ENCODE measurements around the gene FEM1B. TPM values are rescaled to one million over a fixed set of nuclear protein-coding genes. Genes with fewer than 3 reads are reported as not detected.

The FEM1B gene
- total RNA-seq, 1 donor from 2014 or later = 45.1 TPM

DNA sequence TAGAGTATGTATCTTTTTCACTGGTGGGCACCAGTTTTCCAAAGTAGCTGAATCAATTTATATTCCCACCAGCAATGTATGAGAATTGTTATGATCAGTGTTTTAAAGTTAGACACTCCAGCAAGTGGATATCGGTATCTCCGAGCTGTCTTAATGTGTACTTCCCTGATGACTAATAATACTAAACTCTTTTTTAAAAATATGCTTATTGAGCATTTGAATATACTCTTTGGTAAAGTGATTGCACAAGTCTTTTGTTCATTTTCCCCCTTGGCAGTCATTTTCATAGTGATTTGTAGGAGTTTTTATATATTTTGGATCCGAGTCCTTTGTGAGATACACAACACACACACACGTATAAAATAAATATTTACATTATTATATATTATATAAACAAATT, 12.5 kb upstream of the FEM1B start:
- Mint-ChIP-seq H3K9me3 (no peaks in the 10 kb centered on the region), H3K36me3 (ENCODE audit: low read depth) (no peaks in the 10 kb centered on the region), H3K4me1 (ENCODE audit: low read depth) (no peaks in the 10 kb centered on the region), H3K27me3 (ENCODE audit: low read depth) (peaks cover 48% of the 10 kb centered on the region), H3K27ac (no peak overlapping the region), H3K4me3 (ENCODE audit: low read depth) (no peak overlapping the region)
- DNase-seq (ENCODE audit: low spot score) = no peak
- intact Hi-C loops (cut with micrococcal nuclease) = no loop called here

DNA sequence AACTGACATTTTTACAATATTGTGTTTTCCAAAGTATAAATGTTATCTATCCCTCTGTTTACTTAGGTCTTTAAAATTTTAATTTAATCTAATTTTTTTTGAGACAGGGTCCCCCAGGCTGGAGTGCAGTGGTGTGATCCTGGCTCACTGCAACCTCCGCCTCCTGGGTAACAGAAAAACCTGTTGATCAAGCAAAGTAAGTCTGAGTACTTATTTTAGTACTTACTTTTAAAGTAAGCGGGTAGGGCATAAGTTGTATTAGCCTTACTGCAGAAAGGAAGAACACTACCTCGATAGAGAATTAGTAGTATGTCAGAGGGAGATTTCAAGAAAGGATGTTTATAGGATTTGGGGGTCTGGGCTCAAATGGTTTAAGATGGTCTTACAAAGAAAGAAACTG, 11.9 kb upstream of the FEM1B start:
- H3K4me1 Mint-ChIP-seq (ENCODE audit: low read depth) = no peaks in the 10 kb centered on the region
- H3K27me3 Mint-ChIP-seq (ENCODE audit: low read depth) = peaks cover 48% of the 10 kb centered on the region
- no peak overlapping the region for H3K27ac Mint-ChIP-seq
- H3K4me3 Mint-ChIP-seq (ENCODE audit: low read depth) = no peak overlapping the region
- intact Hi-C loops (cut with micrococcal nuclease) = no loop called here
- H3K36me3 Mint-ChIP-seq (ENCODE audit: low read depth) = no peaks in the 10 kb centered on the region
- H3K9me3 Mint-ChIP-seq = no peaks in the 10 kb centered on the region
- no peak for DNase-seq (ENCODE audit: low spot score)

GRCh38 chr15:68268405-68268804, 9.1 kb upstream of the FEM1B start:
- peaks cover 44% of the 10 kb centered on the region for H3K27me3 Mint-ChIP-seq (ENCODE audit: low read depth)
- intact Hi-C loops (cut with micrococcal nuclease) = no loop called here
- no peaks in the 10 kb centered on the region for H3K9me3 Mint-ChIP-seq
- DNase-seq (ENCODE audit: low spot score) = no peak
- H3K4me1 Mint-ChIP-seq (ENCODE audit: low read depth) = peaks cover 8% of the 10 kb centered on the region
- H3K27ac Mint-ChIP-seq = no peak overlapping the region
- no peaks in the 10 kb centered on the region for H3K36me3 Mint-ChIP-seq (ENCODE audit: low read depth)
- no peak overlapping the region for H3K4me3 Mint-ChIP-seq (ENCODE audit: low read depth)

GRCh38 chr15:68271854-68272471, 5.6 kb upstream of the FEM1B start:
- intact Hi-C loops (cut with micrococcal nuclease) = no loop called here

DNA sequence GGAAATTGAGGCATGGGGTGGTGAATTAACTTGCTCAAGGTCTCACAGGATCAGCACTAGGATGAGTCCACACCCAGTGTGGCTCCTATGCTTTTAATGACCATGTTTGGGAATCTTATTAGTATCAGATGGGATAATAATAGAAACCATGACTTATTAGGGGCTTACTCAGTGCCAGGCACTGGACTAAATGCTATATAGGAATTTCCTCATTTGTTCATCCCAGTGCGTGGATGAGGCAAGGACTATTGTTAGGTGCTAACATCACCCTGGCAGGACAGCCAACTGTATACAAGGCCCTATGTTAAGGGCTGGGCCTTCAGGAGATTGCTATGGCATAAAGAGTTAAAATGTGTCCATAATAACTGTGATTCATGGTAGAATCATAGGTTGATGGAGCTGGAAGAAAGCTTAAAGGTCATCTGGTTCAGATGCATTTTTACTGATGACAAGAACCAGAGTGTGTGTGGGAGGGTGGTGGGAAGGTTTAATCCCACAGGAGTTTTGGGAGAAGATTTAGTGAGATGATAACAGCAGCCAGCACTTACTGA, 4.7 kb upstream of the FEM1B start:
- Mint-ChIP-seq H3K4me3 (ENCODE audit: low read depth) (no peak overlapping the region), H3K27ac (no peak overlapping the region), H3K4me1 (ENCODE audit: low read depth) (peaks cover 26% of the 10 kb centered on the region), H3K36me3 (ENCODE audit: low read depth) (no peaks in the 10 kb centered on the region), H3K9me3 (no peaks in the 10 kb centered on the region), H3K27me3 (ENCODE audit: low read depth) (peaks cover 18% of the 10 kb centered on the region)
- intact Hi-C loops (cut with micrococcal nuclease) = no loop called here
- DNase-seq (ENCODE audit: low spot score) = no peak

More at GRCh38 chr15:68271854-68272471, 5.6 kb upstream of the FEM1B start:
- no peaks in the 10 kb centered on the region for H3K9me3 Mint-ChIP-seq
- peaks cover 25% of the 10 kb centered on the region for H3K4me1 Mint-ChIP-seq (ENCODE audit: low read depth)
- H3K36me3 Mint-ChIP-seq (ENCODE audit: low read depth) = no peaks in the 10 kb centered on the region
- H3K27me3 Mint-ChIP-seq (ENCODE audit: low read depth) = peaks cover 22% of the 10 kb centered on the region
- no peak overlapping the region for H3K4me3 Mint-ChIP-seq (ENCODE audit: low read depth)
- DNase-seq (ENCODE audit: low spot score) = no peak
- no peak overlapping the region for H3K27ac Mint-ChIP-seq

GRCh38 chr15:68274201-68274848, 3.2 kb upstream of the FEM1B start:
- no peak for DNase-seq (ENCODE audit: low spot score)
- H3K36me3 Mint-ChIP-seq (ENCODE audit: low read depth) = peaks cover 10% of the 10 kb centered on the region
- H3K9me3 Mint-ChIP-seq = no peaks in the 10 kb centered on the region
- H3K4me3 Mint-ChIP-seq (ENCODE audit: low read depth) = no peak overlapping the region
- intact Hi-C loops (cut with micrococcal nuclease) = no loop called here
- no peak overlapping the region for H3K27ac Mint-ChIP-seq
- peaks cover 29% of the 10 kb centered on the region for H3K4me1 Mint-ChIP-seq (ENCODE audit: low read depth)
- H3K27me3 Mint-ChIP-seq (ENCODE audit: low read depth) = peaks cover 7% of the 10 kb centered on the region

DNA sequence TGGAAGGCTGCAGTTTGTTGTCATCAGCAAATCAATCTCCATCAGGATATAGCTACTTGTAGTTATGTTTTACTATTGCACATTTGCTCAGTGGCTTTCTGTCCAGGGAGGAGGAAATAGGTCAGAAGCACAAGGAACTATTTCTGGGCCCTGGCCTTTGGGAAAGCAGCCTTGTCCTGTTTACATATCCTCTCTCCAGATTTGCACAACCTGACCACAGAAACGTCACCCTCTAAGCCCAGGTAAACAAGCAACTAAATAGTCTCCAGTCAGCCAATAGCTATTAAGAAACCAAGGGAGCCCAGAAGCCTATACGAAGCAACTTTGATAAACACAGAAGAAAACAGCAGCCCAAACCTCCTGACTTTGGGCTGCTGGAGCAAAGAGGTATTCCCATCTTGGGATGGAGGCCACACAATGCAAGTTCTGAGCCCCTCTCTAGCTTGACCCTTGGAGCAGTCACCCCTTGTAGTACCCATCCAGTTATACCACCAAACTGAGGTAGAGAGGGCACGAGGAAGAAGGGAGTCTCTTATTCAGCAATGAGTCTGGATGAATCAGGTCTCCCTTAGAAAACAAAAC, 2.3 kb upstream of the FEM1B start:
- H3K36me3 Mint-ChIP-seq (ENCODE audit: low read depth) = peaks cover 20% of the 10 kb centered on the region
- H3K4me3 Mint-ChIP-seq (ENCODE audit: low read depth) = no peak overlapping the region
- no peak for DNase-seq (ENCODE audit: low spot score)
- no peaks in the 10 kb centered on the region for H3K9me3 Mint-ChIP-seq
- no peak overlapping the region for H3K27ac Mint-ChIP-seq
- intact Hi-C loops (cut with micrococcal nuclease) = loop anchor here (5.0 kb wide), 3 partner anchors 48 to 547 kb away; partner anchors contain the start of genes ANP32A, CLN6 and PIAS1
- peaks cover 7% of the 10 kb centered on the region for H3K27me3 Mint-ChIP-seq (ENCODE audit: low read depth)
- peaks cover 38% of the 10 kb centered on the region for H3K4me1 Mint-ChIP-seq (ENCODE audit: low read depth)

- Mint-ChIP-seq H3K4me3 (ENCODE audit: low read depth) (peak overlapping the region; percentile 100), H3K27me3 (ENCODE audit: low read depth) (peaks cover 4% of the 10 kb centered on the region), H3K9me3 (no peaks in the 10 kb centered on the region), H3K36me3 (ENCODE audit: low read depth) (peaks cover 24% of the 10 kb centered on the region), H3K27ac (peak overlapping the region; percentile 96), H3K4me1 (ENCODE audit: low read depth) (peaks cover 44% of the 10 kb centered on the region)
- DNase-seq (ENCODE audit: low spot score) = no peak
- intact Hi-C loops (cut with micrococcal nuclease) = loop anchor here (2.0 to 5.0 kb wide), 4 partner anchors 49 to 546 kb away; partner anchors contain the start of genes ANP32A, CLN6, PIAS1 and RNU6-1
Observed at GRCh38 chr15:68276668-68277067, 877 bp upstream of the FEM1B start.

GRCh38 chr15:68277131-68277602, 378 bp upstream of the FEM1B start:
- Mint-ChIP-seq H3K4me1 (ENCODE audit: low read depth) (peaks cover 49% of the 10 kb centered on the region), H3K27me3 (ENCODE audit: low read depth) (no peaks in the 10 kb centered on the region), H3K36me3 (ENCODE audit: low read depth) (peaks cover 28% of the 10 kb centered on the region), H3K27ac (peak overlapping the region; percentile 96), H3K4me3 (ENCODE audit: low read depth) (peak overlapping the region; percentile 100), H3K9me3 (no peaks in the 10 kb centered on the region)
- DNase-seq (ENCODE audit: low spot score) = no peak
- intact Hi-C loops (cut with micrococcal nuclease) = loop anchor here (2.0 to 5.0 kb wide), 4 partner anchors 50 to 545 kb away; partner anchors contain the start of genes ANP32A, CLN6, PIAS1 and RNU6-1

DNA sequence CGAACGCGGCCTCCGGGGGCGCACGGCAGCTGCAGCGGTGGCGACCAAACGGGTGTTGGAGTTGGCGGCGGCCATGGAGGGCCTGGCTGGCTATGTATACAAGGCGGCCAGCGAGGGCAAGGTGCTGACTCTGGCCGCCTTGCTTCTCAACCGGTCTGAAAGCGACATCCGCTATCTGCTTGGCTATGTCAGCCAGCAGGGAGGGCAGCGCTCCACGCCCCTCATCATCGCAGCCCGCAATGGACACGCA, 725 bp downstream of the FEM1B start:
- Mint-ChIP-seq H3K27me3 (ENCODE audit: low read depth) (no peaks in the 10 kb centered on the region), H3K4me1 (ENCODE audit: low read depth) (peaks cover 42% of the 10 kb centered on the region), H3K4me3 (ENCODE audit: low read depth) (peak overlapping the region; percentile 100), H3K9me3 (no peaks in the 10 kb centered on the region), H3K36me3 (ENCODE audit: low read depth) (peaks cover 29% of the 10 kb centered on the region), H3K27ac (peak overlapping the region; percentile 95)
- no peak for DNase-seq (ENCODE audit: low spot score)
- intact Hi-C loops (cut with micrococcal nuclease) = loop anchor here (2.0 to 5.0 kb wide), 5 partner anchors 21 to 544 kb away; partner anchors contain the start of genes ANP32A, CLN6 and PIAS1

GRCh38 chr15:68278595-68279405, 1.3 kb downstream of the FEM1B start:
- Mint-ChIP-seq H3K4me3 (ENCODE audit: low read depth) (peak overlapping the region; percentile 100), H3K27ac (peak overlapping the region; percentile 95), H3K9me3 (no peaks in the 10 kb centered on the region), H3K27me3 (ENCODE audit: low read depth) (no peaks in the 10 kb centered on the region), H3K4me1 (ENCODE audit: low read depth) (peaks cover 36% of the 10 kb centered on the region), H3K36me3 (ENCODE audit: low read depth) (peaks cover 29% of the 10 kb centered on the region)
- intact Hi-C loops (cut with micrococcal nuclease) = loop anchor here (2.0 to 5.0 kb wide), 5 partner anchors 20 to 544 kb away; partner anchors contain the start of genes ANP32A, CLN6 and PIAS1
- DNase-seq (ENCODE audit: low spot score) = no peak

All from activated T-helper 2 cell treated with anti-CD3 and anti-CD28 coated beads, Interferon-gamma antibody, Interleukin-2, Interleukin-4, amounts not matched to agents 10 μg/mL and 5 μg/mL and 100 μg/mL, durations not matched to agents 14 hours and 24 hours and 36 hours (primary cell).